ENCODE results near the gene EPG5.
"Not testable (repeated sequence)": the region's sequence is repeated elsewhere in the genome, so short reads cannot be mapped to it uniquely, and the experiment has no call there.

EPG5 gene

DNA sequence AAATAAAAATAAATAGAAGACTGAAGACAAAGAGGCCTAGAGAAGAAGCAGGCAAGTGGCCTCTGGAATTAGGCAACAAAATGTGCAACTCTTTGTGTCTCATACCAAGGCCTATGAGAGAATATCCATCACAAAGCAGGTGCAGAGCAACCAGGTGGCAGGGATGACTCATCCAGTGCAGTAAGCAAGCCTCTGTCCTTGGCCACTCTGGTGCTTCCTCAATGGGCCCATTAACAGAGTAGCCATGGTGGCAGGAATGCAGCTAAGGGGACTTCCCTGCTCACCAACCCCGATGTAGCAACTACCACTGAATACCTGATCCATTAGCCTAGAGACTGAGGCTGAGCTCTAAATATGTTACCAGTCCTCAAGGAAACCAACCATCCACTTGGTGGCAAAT is 11.0 kb upstream of the EPG5 start:
- DNase-seq: no peak

DNA sequence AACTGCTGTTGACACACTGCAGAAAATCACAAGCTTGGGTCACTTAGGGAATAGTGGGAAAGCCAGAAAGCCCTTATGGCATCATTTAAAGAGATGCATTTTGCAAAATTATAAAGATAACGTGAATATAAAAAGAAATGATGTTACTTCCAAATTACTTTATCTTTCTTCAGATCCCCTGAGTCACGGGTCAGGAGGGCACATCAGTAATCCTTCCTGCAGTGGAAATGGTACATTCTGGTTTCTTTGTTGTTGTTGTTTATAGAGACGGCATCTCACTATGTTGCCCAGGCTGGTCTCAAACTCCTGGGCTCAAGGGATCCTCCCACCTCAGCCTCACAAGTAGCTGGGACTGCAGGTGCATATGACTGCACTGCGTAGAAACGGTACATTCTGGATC is 9.8 kb upstream of the EPG5 start:
- no peak for DNase-seq

DNA sequence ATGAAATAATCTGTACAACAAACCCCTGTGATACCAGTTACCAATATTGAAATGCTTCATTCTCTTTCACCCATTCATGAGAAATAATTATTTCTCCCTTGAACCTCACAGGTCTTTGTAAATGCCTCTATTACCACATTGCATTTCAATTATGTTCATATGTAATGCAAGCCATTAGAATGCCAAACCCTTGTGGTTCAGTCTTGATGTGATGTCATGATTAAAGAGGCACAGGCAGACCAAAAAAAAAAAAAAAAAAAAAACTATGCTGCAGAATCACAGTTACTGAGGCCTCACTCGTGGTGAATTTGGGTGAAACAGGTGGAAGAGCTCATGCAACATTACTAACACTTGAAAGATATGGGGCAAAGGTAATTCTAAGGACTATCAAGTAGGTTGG is 9.4 kb upstream of the EPG5 start:
- no peak for DNase-seq

DNA sequence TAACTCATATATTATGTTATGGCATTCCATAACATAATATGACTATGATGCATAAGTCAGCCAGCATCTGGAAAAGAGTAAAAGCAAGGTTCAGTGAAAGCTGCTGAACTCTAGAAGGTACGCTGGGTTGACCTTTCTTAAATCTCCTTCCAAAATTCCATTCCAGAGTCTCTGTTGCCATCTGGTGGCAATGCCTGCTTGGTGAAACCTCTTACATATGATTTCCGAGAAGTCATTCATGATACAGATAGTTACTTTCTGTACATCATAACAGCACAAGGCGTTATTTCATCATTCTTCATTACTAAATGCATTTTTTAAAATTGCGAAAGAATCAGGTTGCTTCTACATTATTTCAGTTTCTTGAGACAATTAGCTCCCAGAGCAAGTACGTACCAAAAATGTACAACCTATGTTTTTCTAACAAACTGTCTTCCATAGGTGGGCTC is 7.0 kb upstream of the EPG5 start:
- peak; percentile 85 for DNase-seq

DNA sequence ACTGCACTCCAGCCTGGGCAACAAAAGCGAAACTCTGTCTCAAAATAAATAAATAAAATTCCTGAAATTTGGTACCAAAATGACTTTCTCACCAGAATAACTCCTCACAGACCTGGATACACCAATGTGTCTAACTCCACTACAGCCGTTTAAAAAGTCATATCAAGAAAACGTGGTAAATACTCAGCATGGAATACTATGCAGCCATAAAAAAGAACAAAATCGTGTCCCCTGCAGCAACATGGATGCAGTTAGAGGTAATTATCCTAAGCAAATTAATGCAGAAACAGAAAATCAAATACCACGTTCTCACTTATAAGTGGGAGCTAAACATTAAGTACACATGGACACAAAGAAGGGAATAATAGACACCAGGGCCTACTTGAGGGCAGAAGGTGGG is 2.2 kb downstream of the EPG5 start:
- DNase-seq: not testable (repeated sequence)

DNA sequence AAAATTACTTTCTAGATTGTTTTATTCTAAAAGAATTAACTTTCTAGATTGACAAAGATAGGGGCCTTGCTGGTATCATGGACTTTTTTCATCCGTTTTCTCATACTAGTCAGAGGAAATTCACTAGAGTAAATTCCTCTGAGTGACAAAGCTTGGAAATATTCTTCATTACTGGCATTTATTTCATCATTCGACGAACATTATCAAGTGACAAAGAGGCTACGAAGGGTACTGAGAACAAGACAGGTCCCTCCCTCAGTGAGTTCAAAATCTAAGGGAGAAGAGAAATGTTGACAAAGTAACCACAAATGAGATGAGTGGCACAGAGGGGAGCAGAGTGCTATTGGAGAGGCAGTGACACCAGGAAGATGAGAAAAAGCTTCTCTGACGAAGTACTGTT is 4.3 kb downstream of the EPG5 start:
- DNase-seq: peak; percentile 46

DNA sequence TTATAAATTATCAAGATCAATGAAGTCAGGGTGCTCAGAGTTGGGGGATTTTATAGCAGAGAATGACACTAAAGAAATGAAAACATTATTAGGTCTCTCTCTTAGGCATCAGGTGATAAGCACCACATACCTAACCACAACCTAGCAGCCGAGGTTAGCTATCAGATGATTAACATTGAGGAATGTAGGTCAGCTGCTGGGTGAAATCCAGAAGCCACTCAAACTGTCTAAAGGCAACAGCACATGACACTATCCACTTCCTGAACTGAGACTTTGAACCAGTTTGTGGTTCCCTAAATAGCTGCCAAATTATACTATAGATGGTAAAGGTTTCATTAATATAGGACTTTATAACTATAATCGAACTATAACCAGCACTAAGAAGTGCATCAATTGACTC is 4.7 kb downstream of the EPG5 start:
- peak; percentile 83 for DNase-seq

DNA sequence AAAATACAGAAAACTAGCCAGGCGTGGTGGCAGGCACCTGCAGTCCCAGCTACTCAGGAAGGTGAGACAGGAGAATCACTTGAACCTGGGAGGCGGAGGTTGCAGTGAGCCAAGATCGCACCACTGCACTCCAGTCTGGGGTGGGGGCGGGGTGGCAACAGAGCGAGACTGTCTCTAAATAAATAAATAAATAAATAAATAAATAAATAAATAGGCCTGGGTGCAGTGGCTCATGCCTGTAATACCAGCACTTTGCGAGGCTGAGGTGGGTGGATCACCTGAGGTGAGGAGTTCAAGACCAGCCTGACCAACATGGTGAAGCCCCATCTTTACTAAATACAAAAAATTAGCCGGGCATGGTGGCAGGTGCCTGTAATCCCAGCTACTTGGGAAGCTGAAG is 7.6 kb downstream of the EPG5 start:
- not testable (repeated sequence) for DNase-seq

DNA sequence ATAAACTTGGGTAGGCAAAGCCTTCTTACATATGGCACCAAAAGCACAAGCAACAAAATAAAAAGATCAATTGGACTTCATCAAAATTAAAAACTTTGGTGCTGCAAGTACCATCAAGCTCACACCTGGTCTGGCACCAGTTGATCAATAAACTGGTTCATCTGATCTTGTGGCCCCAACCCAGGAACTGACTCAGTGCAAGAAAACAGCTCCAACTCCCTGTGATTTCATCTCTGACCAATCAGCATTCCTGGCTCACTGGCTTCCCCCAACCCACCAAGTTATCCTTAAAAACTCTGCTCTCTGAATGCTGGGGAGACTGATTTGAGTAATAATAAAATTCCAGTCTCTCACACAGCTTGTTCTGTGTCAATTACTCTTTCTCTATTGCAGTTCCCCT is 8.4 kb downstream of the EPG5 start:
- DNase-seq: no peak

DNA sequence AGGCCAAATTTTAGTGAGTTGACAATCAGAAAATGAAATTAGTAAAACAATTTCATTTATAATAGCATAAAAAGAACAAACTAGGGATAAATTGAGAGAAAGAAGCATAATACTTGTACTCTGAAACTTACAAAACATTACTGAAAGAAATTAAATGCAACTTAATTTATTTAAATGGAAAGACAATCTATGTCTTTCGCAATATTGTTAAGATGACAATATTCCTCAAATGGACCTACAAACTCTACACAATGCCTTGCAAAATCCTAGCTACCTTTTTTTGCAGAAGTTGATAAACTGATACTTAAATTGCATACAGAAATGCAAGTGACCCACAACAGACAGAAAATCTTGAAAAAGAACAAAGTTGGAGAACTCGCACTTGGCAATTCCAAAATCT is 9.1 kb downstream of the EPG5 start:
- no peak for DNase-seq

DNA sequence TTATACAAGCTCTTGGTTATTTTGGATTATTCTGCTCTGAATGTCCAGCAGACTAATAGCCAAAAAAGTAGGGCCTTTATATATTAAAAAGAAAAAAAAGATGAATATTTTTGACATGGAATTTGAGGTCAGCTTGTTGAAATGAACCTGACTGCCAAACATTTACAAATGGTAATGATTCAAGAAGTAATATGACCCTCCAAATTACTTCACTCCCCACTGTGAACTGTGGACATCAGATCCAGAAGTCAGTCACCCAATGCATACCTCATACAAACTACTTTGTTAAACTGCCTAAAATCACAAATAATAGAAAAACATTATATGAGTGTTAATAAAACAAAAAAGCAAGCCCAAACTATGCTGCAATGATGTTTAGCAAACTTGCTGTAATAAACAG is 10.0 kb downstream of the EPG5 start:
- no peak for DNase-seq

DNA sequence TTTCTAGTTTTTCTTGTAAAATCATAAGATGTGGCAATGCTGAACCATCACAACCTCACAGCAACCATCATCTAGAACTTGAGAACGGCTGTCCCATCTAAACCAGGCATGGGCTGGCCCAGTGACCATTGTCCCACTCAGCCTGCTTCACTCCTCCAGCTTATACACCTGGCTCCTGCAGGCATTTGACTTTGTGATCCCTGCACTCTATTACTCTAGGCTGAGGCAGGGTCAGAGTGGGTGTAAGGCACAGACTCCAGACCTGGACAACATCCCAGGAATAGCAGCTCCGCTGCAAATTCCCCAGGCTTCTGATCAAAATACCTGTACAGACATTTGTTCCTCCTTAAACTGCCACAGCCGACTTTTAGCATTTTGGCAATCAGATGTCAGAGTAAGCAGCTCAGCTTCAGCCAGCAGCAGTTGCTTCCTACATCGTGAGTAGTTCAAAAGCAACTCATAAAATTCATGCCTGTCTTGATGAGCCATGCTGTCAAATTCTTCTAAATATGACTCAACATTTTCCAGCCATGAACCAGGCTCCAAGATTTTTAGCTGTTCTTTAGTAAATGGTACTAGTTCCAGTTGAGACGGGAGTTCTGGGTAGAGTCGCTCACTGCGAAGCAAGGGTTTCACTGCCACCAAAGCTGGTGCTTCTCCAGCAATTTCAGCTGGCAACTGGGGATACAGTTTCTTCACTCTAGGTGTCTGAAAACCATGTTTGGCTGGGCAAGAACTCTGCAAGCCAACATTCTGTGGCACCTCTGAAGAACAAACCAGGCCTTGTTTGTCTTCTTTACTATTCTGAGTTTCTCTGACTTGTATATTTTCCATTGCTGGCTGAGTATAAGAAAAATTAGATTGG is 12.8 kb downstream of the EPG5 start:
- DNase-seq: no peak

DNA sequence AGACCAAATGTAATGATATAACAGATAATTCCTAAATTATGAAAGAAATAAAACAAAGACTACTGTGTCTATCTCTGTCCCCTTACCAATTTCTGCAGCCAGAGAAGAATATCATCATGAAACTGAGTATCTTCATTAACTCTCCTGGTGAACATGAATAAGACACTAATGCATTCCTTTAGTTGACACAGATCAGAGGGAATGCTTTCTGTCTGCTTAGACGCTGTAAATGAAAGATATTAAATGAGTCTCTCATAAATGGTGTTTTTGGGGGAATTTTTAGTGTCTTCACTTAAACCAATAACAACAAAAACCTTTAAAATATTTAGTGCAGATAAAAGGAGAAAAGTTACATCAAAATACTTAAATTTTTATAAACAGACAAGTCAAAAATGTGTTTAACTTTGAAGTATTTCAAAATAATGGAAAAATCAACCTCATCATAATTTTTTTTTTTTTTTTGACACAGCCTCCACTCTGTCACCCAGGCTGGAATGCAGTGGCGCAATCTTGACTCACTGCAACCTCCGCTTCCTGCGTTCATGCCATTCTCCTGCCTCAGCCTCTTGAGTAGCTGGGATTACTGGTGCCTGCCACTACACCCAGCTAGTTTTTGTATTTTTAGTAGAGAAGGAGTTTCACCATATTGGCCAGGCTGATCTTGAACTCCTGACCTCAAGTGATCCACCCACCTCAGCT is 16.0 kb downstream of the EPG5 start:
- no peak for DNase-seq

DNA sequence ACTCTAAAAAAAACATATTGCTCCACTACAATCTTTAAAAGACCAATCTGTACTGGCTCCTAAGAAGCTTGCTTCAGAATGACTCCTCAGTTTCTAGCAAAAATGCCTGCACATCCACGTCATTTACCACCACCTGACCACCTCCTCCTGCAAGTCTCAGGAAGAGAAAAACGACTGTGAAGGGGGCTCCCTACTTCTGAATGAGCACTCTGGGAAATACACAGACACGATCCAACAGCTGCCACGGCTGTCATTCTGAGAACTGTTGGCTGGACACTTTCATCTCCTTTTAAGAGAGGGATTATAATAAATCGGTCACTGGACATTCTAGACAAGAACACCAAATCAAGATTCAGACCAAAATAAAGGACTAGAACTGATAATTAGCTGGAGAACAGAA is 21.5 kb downstream of the EPG5 start:
- DNase-seq: no peak

DNA sequence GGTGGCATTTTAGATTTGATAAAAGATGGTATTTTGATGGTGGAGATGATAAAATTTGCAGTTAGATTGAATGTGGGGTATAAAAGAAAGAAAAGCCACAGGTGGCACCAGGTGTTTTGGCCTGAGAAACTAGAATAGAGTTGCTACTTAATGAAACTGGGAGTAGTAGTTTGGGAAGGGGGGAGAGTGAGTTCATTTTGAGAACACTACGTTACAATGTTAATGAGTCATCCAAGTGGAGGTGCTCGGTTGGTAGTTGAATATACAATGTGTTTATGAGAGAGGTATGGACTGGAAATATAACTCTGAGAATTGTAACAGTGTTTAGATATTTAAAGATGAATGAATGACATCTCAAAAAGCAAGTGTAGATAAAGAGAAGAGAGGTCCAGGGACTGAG is 26.4 kb downstream of the EPG5 start:
- DNase-seq: no peak

DNA sequence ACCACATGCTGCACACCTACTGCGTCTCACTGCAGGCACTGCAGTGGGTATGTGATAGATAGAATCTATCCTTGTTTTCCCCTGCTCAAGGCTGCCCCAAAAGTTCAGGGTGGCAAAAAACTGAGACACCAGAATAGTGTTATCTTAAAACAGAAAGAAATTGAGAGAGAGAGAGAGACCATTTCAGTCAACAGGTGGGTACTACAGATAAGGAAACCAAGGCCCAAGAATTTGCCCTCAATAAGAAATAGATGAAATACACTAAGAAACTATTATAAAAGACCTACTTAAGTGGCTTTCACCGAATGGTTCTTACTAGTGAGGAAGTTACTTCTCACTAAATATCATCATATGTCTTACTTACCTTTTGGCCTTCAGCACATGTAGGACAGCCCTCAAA is 27.9 kb downstream of the EPG5 start:
- DNase-seq: no peak

DNA sequence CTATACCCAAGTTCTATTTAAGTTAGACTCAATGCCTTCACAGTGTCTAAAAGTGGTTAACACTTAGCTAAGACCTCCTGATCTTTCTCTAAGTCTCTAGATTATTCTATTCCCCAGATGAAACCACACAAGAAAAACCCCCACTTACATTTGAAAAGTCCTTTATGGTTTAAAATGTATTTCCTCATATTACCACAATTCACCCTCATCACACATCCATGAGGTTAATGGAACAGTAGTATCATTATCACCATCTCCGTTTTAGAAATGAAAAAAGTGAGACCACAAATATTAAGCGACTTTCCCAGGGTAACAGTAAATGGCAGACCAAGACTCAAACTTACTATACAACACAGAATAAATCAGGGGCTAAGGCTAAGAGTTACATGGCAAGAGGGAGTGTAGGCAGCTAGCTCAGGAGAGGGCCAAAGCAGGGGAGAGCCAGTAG is 28.6 kb downstream of the EPG5 start:
- peak; percentile 66 for DNase-seq

DNA sequence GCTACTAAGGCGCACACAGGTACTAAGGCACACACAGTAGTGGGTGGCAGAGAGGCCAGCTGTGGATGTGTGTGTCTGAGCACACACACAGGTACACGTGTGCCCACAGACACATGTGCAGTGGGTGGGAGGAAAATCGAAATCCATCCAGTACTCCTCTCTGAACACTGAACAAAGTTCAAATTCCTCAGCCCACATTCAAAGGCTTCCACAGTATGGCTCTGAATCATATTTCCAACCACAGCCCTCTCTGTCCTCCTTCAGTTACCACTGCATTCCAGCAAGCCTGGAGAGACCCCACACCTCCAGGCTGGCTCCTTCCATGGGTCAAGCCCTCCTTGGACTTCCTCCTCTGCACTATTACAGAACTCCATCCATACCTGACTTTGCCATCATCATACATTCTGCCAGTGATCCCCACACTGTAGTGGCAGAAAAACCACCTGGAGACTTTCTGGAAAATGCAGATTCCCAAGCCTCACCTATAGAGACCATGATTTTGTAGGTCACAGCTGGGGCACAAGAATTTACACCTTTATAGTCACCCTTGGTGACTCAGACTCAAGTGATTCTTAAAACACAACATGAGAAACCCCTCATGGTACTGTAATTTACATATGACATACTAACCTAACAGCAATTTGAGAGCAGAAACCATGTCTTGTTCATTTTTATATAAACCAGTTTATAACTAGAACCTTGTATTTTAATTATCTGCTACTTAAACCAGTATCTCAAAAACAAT is 31.4 kb downstream of the EPG5 start:
- no peak for DNase-seq

DNA sequence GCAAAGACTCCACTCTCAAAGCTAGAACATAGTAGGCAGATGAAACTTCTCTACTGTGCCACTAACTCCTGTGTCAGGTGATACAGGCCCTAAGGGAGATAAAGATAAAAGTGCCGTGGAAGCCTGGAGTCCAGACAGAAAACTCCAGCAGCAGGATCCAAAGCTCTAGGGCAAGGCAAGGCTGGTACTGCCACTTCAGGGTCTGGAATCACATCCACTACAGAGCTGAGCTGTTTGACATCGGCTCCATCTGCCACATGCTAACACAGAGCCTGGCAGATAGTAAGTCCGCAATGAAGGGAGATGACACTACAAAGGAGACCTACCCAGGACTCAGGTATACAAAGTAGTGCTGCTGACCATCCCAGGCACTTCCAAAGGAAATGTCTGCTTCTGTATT is 34.4 kb downstream of the EPG5 start:
- no peak for DNase-seq

DNA sequence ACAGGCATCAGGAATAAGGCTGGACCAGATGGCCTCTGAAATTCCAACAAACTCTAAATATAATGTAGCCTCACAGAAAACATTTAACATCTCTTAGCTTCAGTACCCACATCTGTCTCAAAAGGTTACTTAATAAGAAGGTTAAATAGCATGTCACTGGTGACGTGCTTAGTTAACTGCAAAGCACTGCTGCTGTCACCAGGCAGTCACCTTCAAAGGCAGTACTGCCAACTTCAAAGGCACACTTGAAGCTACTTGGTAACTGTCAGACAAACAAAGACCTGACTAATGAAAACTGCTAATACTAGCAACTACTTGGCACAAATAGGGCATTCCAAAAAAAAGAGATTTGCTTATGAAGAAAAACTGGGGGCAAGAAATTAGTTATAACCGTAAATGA is 36.2 kb downstream of the EPG5 start:
- DNase-seq: no peak

DNA sequence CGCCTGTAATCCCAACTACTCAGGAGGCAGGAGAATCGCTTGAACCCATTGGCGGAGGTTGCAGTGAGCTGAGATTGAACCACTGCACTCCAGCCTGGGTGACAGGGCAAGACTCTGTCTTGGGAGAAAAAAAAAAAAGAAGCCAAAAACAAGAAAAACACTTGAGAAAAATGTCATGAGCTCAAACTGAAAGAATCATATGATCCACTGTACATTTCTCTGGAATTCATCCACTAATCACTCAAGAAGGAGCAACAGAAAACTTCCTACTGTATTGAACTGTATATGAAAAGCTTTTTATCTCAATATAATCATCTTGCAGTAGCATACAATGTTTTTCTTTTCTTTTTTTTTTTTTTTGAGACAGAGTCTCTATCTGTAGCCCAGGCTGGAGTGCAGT is 40.4 kb downstream of the EPG5 start:
- no peak for DNase-seq

DNA sequence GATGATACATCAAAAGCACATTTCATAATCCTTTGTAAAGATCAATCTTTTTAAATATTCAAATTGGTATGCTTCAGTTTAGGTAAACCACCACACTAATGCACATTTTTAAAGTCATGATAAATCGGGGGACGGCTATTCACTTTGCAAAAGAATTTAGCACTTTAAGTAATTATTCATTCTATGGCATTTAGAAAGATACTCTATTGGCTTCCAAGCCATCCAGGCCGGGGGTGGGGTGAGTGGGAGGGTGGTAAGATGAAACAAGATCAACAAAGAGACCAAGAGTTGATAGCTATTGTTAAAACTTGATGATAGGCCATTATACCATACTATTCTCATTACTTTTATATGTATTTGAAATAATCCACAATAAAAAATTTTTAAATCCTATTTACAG is 41.0 kb downstream of the EPG5 start:
- no peak for DNase-seq

DNA sequence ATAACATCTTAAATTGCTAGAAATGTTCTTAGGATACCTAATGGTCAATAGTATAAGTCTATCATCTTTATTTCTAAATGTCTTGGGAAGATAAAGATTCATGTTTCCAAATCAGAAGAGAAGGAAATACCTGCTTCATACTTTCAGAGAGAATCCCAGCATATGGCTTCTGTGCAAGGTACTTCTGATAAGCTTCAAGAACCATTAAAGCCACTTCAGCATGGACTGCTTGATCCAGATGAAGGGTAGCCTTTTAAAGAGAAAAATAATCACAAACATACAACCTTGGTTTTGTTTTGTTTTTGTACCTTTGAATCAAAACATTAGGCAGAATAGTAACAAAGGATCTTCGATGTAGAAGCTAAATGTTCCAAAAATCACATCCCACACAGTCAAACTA is 44.0 kb downstream of the EPG5 start:
- no peak for DNase-seq

DNA sequence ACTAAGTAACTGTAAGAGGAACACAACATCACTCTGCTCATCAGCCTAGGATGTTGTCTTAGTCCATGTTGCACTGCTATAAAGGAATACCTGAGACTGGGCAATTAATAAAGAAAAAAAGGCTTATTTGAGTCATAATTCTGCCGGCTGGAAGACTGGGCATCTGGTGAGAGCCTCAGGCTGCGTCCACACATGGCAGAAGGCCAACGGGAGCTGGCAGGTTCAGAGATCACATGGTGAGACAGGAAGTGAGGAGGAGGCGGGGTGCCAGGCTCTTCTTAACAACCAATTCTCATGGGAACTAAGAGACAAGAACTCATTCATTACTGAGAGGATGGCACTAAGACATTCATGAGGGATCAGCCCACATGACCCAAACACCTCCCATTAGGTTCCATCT is 46.8 kb downstream of the EPG5 start:
- no peak for DNase-seq

Measured in CD4-positive, alpha-beta T cell treated with Interleukin-17A for 1 hour (primary cell).